SK-N-MC (cell line): ENCODE measurements around the gene SPRY1.

Experiments used
- EZH2 ChIP-seq: fragments of 200-600 bp; sonication (generic); IDR thresholded peaks from one replicate; pipeline ENCODE4 v1.6.1; 2017; ENCODE audit warnings: antibody characterized with exemption
- POLR2AphosphoS5 ChIP-seq: IDR thresholded peaks from 2 replicates; pipeline ENCODE4 v1.6.1; 2012; ENCODE audit warnings: mild to moderate bottlenecking, low read depth, low read length, borderline replicate concordance

- TF ChIP-seq EZH2, result no peak
- no peak for TF ChIP-seq POLR2AphosphoS5
Measured at GRCh38 chr4:123354701-123355100, 41.9 kb upstream of the SPRY1 start.
